Stimulated activated memory B cell treated with anti-CD40 and anti-IgM and Interleukin-4, amounts not matched to agents 10 μg/mL and 1 μg/mL and 100 μg/mL, for 72 hours (primary cell): ENCODE measurements around the gene MPRIP.

Experiments used
- ATAC-seq: fragments of 150-1000 bp; cut with Tn5 transposase; 2 replicates; pipeline ENCODE4 v1.10.0; 2021
- H3K27ac Mint-ChIP-seq: one replicate; pipeline ENCODE4 v1.8.0; 2022; ENCODE audit warnings: mild to moderate bottlenecking, mixed read lengths
- H3K27me3 Mint-ChIP-seq: one replicate; pipeline ENCODE4 v1.8.0; 2022; ENCODE audit warnings: mixed read lengths
- H3K36me3 Mint-ChIP-seq: one replicate; pipeline ENCODE4 v1.8.0; 2022; ENCODE audit warnings: mixed read lengths
- H3K4me1 Mint-ChIP-seq: one replicate; pipeline ENCODE4 v1.8.0; 2022; ENCODE audit warnings: mixed read lengths
- H3K4me3 Mint-ChIP-seq: one replicate; pipeline ENCODE4 v1.8.0; 2022; ENCODE audit warnings: mild to moderate bottlenecking, moderate library complexity, mixed read lengths
- H3K9me3 Mint-ChIP-seq: one replicate; pipeline ENCODE4 v1.8.0; 2022; ENCODE audit warnings: mixed read lengths

MPRIP gene

DNA sequence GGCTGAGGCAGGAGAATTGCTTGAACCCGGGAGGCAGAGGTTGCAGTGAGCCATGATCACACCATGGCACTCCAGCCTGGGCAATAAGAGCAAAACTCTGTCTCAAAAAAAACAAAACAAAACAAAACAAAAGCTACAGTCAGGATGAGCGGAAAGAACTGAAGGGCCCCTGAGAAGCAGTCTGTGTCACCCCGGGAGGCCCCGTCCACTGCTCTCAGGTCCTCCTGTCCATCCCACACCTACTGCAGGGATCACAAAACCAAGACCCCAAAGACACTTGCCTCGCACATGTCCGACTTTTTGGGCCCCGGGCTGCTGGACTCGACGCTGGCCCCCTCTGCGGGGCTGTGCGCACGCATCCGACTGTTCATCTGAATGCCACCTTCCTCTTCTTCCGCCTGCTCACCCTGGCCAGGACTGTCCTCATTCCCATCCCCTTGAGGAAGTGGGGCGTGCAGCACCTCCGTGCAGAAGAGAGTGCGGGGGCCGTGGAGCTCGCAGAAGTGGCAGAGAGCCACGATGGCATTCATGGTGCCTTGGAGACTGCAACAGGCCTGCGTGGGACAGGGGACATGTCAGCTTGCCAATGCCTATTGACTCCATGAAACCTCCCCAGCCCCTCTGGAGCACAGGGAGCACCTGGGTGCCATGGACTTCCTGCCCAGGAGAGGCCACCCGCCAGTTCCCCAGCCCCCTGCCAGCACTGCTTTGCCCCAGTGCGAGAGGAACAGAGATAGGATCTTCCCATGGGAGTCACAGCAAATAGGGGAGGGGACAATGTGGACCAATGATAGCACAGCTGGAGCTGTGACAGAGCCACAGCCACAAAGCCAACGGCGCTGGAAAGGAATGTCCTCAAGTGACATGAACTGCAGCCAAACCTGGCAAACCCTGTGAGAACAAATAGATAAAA is 185.6 kb downstream of the MPRIP start:
- Mint-ChIP-seq H3K9me3 (no peaks in the 10 kb centered on the region), H3K27ac (no peak overlapping the region), H3K4me3 (no peak overlapping the region), H3K27me3 (no peaks in the 10 kb centered on the region), H3K4me1 (no peaks in the 10 kb centered on the region), H3K36me3 (peaks cover 80% of the 10 kb centered on the region)
- ATAC-seq: no peak

DNA sequence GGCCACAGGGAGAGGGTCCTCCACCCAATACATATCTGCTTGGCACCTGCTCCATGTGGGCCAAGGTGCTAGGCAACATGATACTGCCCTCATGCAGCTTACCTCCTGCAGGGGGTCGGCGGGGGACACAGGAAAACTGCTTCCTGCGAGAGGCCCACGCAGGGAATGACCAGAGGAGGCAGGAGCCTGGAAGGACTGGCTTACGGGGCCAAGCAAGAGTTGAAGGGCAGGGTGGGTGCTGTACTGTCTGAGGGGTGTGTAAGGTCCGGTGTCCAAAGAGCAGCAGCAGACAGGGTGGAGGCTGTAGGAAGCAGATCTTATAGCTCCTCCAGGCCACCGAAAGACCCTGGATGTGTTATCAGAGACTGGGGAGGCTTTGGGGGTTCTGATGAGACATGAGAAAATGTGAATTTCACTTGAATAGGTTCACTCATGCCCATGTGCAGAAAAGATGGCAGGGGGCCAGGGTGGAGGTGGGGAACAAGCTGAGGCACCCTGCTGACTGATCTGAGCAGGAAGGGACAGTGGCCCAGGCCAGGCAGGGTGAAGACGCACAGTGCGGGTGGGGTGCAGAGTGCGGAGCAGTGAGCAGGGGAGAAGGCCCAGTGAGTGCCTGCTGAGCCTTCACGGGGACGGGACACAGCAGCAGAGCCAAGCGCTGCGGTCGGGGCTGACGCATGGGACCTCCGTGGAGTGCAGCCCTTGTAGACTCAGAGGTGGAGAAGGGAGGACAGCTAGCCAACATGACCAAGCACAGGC is 186.4 kb downstream of the MPRIP start:
- no peak for ATAC-seq
- Mint-ChIP-seq H3K4me1 (no peaks in the 10 kb centered on the region), H3K36me3 (peaks cover 72% of the 10 kb centered on the region), H3K27ac (no peak overlapping the region), H3K9me3 (no peaks in the 10 kb centered on the region), H3K27me3 (no peaks in the 10 kb centered on the region), H3K4me3 (no peak overlapping the region)

DNA sequence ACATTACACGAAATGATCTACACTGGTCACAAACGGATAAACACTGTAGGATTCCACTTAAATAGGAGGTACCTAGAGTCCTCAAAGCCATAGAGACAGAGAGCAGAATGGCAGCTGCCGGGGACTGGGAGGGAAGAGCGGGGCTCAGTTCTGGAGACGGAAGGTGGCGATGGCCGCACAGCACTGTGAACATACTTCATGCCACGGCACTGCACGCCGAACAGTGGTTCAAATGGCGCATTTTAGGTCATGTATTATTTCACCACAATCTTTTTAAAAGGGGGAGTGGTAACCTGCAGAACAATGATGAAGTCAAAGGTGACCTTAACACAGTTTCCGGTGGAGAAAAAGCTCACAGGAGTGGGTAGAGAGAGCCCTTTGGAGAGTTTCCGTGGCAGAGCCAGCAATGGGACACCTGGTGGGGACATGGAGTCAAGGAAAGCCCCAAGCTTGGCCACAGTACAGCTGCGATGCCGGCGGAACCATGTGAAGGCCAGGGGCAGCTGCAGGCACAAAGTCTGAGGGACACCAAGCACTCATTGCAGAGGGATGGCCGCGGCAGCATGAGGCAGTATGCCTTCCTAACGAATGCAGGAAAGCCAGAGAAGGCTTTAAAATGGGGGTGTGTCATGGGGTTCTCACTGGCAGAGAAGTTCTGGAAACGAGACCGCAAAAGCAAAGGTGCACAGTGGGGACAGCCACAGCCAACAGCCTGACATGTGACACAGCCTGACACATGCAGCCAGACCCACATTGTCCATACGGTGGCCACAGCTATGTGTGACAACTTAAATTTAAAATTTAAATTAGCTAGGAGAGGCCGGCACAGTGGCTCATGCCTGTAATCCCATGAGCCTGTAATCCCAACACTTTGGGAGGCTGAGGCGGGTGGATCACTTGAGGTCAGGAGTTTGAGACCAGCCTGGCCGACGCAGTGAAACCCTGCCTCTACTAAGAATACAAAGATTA is 187.4 kb downstream of the MPRIP start:
- Mint-ChIP-seq H3K4me1 (peaks cover 2% of the 10 kb centered on the region), H3K27me3 (no peaks in the 10 kb centered on the region), H3K9me3 (no peaks in the 10 kb centered on the region), H3K36me3 (peaks cover 64% of the 10 kb centered on the region), H3K4me3 (no peak overlapping the region), H3K27ac (no peak overlapping the region)
- no peak for ATAC-seq

DNA sequence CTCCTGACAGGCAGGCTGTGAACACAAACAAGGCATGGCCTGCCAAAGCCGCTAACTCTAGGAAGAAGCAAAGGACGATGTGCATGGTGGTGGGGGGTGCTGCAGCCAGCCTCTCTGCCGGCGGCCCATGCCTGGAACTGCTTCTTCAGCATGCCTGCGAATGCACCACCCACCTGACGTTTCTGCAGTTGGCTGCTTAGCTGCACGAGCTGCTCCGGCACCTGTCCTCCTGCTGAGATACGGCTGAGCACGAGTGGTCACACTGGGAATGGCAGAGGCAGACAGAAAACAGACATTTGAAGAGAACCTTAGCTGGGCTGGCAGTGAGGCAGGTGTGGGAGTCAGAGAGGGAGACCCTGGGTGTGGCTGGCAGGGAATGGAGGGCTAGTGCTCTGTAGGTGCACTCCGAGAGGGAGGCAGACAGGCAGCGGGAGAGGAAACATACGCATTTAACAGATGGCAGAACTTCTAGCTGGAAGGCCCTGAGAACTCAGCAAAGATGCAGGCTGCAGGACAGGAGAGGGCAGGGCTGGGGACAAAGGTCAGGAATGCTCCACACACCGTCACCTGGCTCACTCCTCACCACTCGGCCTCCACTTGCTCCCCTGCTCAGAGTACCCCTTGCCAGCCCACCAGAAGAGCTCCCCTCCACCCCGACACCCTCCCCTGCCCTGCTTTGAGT is 189.5 kb downstream of the MPRIP start:
- H3K4me1 Mint-ChIP-seq: peaks cover 20% of the 10 kb centered on the region
- H3K27me3 Mint-ChIP-seq: no peaks in the 10 kb centered on the region
- peaks cover 49% of the 10 kb centered on the region for H3K36me3 Mint-ChIP-seq
- no peak overlapping the region for H3K27ac Mint-ChIP-seq
- ATAC-seq: no peak
- H3K9me3 Mint-ChIP-seq: no peaks in the 10 kb centered on the region
- no peak overlapping the region for H3K4me3 Mint-ChIP-seq

DNA sequence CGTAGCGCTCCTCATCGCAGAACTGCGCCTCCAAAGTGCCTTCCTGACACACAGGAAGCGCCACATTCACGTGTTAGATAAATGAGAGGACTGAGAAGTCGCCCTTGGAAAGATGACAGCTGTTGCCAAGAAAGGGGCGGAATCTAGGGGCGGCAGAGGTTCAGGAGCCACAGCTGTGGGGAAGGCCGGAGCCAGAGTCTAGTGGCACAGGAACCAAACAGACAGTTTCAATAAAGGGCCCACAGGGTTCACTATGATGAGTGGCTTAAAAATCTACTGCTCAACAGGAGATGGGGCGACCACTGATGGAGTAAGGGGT is 190.0 kb downstream of the MPRIP start:
- Mint-ChIP-seq H3K4me3 (no peak overlapping the region), H3K36me3 (peaks cover 44% of the 10 kb centered on the region), H3K4me1 (peaks cover 20% of the 10 kb centered on the region), H3K9me3 (no peaks in the 10 kb centered on the region), H3K27me3 (no peaks in the 10 kb centered on the region), H3K27ac (no peak overlapping the region)
- ATAC-seq: no peak

DNA sequence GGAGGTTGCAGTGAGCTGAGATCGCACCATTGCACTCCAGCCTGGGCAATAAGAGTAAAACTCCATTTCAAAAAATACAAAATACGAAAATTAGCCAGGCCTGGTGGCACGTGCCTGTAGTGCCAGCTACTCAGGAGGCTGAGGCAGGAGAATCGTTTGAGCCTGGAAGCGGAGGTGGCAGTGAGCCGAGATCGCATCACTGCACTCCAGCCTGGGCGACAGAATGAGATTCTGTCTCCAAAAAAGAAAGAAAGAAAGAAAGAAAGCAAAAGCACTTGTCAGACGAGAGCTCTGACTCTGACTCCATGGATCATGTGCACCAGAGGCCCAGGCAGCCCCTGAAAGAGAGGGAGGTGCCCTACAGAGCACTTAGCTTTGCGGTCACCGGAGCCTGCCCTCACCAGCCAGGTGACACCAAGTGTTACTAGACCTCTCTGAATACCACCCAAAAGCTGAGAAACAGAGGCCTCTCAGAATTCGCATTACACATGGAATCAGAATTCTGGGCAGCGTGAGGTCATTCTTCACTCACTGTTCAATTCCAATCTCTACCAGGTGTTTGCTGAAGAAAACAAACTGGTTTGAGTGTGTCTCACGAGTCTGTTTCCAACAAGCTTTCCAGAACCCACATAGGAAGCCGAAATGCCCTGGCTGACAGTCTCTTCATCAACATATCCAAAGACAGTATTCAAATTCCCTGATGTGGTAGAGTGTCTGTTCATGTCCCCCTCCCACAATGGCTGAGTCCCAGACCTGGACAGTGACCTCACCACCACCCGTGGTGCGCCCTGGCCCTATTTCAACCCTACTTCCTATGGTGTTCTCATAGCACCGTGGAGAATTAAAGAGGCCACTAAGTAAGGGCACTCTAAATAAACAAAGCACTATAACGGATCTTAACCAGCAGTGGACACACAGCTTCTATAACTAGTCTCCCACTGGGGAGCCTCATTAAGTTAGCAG is 193.2 kb downstream of the MPRIP start:
- H3K27ac Mint-ChIP-seq: peak overlapping the region; percentile 100
- no peak for ATAC-seq
- H3K27me3 Mint-ChIP-seq: no peaks in the 10 kb centered on the region
- H3K4me3 Mint-ChIP-seq: peak overlapping the region; percentile 91
- peaks cover 25% of the 10 kb centered on the region for H3K4me1 Mint-ChIP-seq
- no peaks in the 10 kb centered on the region for H3K9me3 Mint-ChIP-seq
- peaks cover 17% of the 10 kb centered on the region for H3K36me3 Mint-ChIP-seq

DNA sequence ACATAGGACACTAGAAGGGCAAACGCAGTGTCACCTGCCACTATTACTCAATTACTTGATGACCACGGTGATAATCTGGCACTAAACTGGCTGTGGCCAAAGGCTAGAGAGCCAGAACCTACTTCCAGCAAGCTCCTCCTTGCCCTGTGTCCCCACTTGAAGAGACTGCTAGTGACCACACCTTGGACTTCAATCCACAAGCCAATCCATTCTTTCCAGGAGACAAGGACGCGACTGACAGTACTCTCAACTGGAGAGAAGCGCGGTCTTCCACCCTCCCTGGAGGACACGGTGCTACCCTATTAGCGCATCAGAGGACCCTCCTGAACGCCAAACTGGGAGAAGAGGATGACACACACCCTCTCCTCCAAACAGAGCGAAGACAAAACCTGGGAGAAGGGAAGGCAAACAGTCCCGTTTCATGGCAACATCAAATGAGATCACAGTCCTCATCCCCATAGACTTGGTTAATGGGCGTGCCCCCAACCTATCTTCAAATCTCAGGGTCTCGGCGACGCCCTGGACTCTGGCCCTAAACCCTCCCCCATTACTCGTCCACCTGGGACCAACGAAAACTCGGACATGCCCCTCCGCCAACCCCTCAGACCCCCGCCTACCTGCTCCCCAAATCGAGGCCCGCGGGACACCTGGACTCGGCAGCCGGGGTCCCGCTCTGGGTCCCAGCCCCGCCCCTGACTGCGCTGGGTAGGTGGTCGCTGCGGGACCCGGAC is 194.2 kb downstream of the MPRIP start:
- Mint-ChIP-seq H3K9me3 (no peaks in the 10 kb centered on the region), H3K4me3 (peak overlapping the region; percentile 91), H3K27me3 (no peaks in the 10 kb centered on the region), H3K27ac (peak overlapping the region; percentile 100), H3K4me1 (peaks cover 25% of the 10 kb centered on the region), H3K36me3 (peaks cover 13% of the 10 kb centered on the region)
- ATAC-seq: peak; percentile 4

DNA sequence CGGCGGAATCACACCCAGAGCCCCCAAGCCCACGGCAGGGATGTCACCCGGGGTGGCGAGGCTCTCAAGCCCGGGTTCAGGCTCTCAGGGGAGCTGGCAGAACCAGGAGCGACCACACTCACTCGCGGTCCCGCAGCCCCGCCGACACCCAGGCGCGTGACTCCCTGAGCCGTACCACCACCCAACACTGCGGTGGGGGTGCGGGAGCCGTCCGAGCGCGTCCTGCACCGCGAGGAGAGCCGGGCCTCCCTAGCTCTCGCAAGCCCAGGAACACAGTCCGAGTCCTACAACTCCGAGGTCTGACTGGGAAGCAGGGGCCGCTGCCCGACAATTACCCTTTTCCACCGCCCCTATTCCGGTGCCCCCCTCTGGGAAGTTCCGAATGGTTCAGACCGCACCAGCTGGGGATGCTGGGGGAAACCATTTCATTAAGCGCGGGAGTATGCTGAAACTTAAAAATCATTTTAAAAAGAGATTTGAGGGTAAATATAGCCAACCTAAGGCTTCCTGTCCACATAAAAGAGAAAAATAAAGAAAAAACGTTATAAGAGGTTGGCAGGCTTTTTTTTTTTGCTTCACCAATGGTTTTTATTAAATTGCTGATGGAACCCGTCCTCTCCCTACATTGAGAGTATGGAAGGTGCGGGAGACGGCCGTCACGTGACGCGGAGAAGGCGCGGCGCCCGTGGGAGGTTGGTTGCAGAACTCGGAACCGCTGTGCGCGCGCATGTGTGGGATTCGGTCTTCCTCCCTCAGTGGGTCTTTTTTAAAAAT is 195.0 kb downstream of the MPRIP start, which contains the start of gene FLCN:
FLCN (minus strand) TSS at position 143 of the 774 bp plus-strand sequence. CDS start 9,031 bp downstream, outside the sequence.
- peak within 1 kb of the TSS; percentile 91 for H3K4me3 Mint-ChIP-seq
- H3K36me3 Mint-ChIP-seq: peaks cover 5% of the 10 kb centered on the region
- no peaks in the 10 kb centered on the region for H3K9me3 Mint-ChIP-seq
- H3K27me3 Mint-ChIP-seq: no peaks in the 10 kb centered on the region
- peak; percentile 95 for ATAC-seq
- H3K4me1 Mint-ChIP-seq: peaks cover 25% of the 10 kb centered on the region
- H3K27ac Mint-ChIP-seq: peak within 1 kb of the TSS; percentile 100

DNA sequence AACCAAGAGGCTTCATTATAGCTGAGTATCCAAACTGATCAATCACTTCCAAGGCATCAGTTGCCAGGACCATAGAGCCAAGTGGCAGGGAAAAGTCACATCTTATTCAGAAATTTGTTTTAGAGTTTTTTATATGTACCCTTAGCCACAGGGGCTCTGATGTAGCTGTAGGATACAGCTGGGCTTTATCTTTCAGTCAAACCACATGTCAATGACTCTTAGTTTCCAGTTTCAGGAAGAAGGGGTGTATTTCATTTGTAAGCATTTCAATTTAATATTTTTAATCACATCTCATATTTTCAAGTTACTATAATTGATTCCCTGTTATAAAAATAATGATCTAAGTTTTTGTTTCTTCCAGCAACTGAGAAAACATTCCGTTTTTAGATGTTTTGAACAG is 197.6 kb downstream of the MPRIP start:
- Mint-ChIP-seq H3K4me1 (peaks cover 21% of the 10 kb centered on the region), H3K4me3 (no peak overlapping the region), H3K27me3 (no peaks in the 10 kb centered on the region), H3K36me3 (no peaks in the 10 kb centered on the region), H3K27ac (no peak overlapping the region), H3K9me3 (no peaks in the 10 kb centered on the region)
- no peak for ATAC-seq

DNA sequence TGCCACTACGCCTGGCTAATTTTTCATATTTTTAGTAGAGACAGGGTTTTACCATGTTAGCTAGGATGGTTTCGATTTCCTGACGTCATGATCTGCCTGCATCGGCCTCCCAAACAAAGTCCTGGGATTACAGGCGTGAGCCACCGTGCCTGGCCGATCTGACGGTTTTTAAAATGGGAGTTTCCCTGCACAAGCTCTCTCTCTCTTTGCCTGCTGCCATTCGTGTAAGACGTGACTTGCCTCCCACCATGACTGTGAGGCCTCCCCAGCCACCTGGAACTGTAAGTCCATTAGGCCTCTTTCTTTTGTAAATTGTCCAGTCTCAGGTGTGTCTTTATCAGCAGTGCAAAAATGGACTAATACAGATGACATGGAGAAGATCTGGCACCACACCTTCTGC is 199.4 kb downstream of the MPRIP start:
- Mint-ChIP-seq H3K4me3 (no peak overlapping the region), H3K9me3 (no peaks in the 10 kb centered on the region), H3K27me3 (no peaks in the 10 kb centered on the region), H3K27ac (no peak overlapping the region), H3K36me3 (peaks cover 4% of the 10 kb centered on the region), H3K4me1 (peaks cover 5% of the 10 kb centered on the region)
- ATAC-seq: no peak

DNA sequence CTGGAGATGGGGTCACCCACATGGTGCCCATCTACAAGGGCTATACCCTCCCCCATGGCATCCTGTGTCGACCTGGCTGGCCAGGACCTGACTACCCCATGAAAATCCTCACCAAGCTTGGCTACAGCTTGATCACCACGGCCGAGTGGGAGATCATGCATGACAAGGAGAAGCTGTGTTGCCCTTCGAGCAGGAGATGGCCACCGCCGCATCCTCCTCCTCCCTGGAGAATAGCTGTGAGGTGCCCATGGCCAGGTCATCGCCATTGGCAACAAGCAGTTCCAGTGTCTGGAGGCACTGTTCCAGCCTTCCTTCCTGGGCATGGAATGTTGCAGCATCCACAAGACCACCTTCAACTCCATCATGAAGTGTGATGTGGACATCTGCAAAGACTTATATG is 200.0 kb downstream of the MPRIP start:
- no peaks in the 10 kb centered on the region for H3K9me3 Mint-ChIP-seq
- H3K27ac Mint-ChIP-seq: no peak overlapping the region
- H3K4me3 Mint-ChIP-seq: no peak overlapping the region
- H3K36me3 Mint-ChIP-seq: peaks cover 10% of the 10 kb centered on the region
- no peak for ATAC-seq
- peaks cover 5% of the 10 kb centered on the region for H3K4me1 Mint-ChIP-seq
- H3K27me3 Mint-ChIP-seq: no peaks in the 10 kb centered on the region
